CD4-positive, alpha-beta T cell treated with Interleukin-21 for 1 hour (primary cell): ENCODE results near the gene G0S2.
A peak's percentile ranks its signal among the peaks of the same experiment; 100 is the strongest.

ENCODE experiments used
- DNase-seq: peaks from one replicate; pipeline ENCODE4 v3.0.0-alpha.2; 2020

G0S2 gene, protein sequence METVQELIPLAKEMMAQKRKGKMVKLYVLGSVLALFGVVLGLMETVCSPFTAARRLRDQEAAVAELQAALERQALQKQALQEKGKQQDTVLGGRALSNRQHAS

GRCh38 chr1:209674957-209675564 is at the start of gene G0S2:
Gene G0S2 (plus strand): TSS chr1:209675412. CDS start chr1:209675685, 273 bp downstream.
- peak; percentile 34 for DNase-seq

DNA sequence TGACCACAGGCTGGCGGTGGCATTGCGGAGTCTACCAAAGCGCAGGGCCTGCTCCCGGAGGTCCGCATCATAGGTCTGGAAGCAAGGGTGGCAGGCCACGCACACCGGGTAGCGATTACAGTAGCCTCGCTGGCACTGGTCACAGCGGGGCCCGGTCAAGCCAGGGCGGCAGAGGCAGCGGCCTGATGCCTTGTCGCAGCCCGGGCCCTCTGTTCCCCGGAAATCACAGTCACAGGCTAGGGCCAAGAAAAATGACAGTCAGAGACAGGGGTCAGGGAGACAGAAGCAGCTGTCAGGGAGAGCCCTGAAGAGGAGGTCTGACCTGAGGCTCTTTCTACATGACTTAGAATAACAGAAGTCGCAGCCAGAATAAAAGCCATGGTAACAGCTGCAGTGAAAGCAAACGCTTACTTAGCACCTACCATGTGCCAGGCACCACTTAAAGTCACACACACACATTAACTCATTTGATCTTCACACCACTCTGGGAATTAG is 49.4 kb upstream of the G0S2 start:
- no peak for DNase-seq

GRCh38 chr1:209626346-209627026 is 48.7 kb upstream of the G0S2 start:
- no peak for DNase-seq

DNA sequence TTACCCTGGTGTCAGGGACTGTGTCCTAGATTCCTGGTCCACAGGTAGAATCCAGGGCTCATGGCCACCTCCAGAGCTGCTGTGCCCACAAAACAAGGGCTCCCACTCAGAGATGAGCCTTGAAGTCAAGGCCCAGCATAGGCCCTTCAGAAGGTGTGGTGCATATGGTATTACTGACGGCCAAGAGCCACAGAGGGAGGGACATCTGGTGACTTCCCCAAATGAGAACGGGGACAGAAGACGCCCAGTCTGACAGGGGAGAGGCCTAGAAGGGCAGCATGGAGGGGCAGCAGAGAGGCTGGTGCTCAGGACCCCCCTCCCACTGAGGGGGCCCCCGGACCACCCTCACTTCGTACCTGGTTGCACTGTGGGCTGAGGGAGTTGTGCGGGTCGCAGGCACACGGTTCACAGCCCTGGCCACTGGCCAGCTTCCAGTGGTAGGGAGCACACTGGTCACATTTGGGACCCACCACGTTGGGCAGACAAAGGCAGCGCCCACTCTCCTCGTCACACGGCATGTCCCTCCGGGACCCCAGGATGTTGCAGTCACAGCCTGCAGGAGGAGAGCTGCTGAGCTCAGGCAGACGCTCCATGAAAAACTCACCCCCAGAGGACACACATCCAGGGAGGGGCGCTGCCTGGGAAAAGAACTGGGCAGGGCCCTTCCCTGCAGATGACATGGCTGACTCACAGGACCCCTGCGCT is 48.0 kb upstream of the G0S2 start:
- no peak for DNase-seq

GRCh38 chr1:209627732-209628196 is 47.4 kb upstream of the G0S2 start:
- DNase-seq, result peak; percentile 72

DNA sequence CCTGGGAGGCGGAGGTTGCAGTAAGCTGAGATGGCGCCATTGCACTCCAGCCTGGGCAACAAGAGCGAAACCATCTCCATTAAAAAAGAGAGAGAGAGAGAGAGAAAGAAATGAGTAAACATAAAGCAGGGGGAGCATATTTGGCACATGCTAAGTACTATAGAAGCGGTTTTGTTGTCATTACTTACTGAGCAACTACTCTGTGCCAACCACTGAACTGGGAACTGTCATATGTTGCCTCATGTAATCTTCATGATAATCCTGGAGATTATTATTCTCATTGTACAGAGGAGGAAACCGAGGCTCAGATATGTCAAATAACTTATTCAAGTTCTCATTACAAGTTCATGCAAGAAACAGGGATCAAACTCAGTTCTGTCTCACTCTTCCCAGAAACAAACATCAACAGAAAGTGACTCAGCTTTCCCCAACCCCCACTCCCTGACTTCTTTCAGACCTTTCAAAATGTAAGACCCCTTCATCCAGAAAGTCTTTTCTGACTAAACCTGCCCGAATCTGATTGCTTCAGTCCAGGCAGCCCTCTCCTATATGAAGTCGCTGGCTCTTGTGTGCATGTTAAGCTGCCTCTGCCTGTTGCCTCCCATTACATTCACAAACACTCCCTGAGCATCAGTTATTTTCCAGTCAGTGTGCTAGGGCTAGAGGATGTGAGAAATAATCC is 46.5 kb upstream of the G0S2 start:
- no peak for DNase-seq

GRCh38 chr1:209629621-209630382 is 45.4 kb upstream of the G0S2 start:
- DNase-seq, result no peak

DNA sequence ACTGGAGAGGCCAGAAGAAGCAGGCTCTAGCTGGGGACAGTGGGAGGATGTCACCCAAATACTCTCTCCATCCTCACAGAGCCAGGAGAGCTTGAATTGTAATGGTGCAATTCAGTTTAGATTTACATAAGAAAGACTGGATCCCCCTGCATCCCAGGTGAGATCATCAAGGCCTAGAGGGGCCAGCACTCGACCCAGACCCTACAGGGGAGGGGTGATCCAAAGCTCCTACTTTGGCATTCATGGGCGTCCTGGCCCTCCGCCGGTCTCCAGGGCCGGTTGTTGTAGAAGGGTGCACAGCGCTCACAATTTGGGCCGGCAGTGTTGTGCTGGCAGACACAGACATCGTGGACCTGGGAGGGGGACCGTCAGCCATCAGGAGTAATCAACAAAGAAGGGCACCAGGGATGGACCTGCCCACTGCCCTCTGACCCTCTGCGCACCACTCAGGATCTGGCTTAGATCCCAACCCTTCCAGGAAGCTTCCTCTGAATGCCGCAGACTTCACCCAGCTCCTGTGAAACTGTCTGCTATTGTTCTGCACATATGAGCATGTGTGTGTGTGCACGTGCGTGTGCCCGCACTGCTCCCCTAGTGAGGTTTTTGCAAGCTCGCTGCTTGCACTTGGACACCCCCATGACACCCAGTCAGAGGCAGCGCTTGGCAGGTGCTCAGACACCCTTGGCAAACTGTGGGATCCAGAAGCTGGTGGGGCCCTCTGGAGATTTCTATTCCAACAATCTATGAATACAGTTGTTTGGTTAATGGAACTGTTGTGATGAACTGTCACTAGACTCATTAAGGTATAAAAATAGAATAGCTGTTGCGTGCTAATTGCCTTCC is 44.6 kb upstream of the G0S2 start:
- no peak for DNase-seq

GRCh38 chr1:209633335-209633997 is 41.7 kb upstream of the G0S2 start:
- no peak for DNase-seq

GRCh38 chr1:209634005-209634737 is 41.0 kb upstream of the G0S2 start:
- no peak for DNase-seq

- no peak for DNase-seq
Observed at GRCh38 chr1:209635850-209636249, 39.4 kb upstream of the G0S2 start.

DNA sequence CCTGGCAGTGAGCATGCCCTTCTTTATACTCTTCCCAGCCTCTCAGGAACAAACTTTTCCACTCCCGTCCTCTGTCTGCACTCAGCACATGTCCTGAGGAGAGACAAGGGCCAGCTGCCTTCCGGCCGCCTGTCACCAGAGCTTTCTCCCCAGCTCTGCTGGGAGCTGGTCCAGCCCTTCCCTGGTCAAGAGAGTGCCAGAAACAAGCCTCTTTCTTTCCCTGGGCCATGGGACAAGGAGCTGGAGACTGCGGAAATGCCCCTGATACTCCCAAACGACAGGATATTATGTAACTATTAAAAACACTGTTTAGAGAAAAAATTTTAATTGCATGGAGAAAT is 33.4 kb upstream of the G0S2 start:
- no peak for DNase-seq

DNA sequence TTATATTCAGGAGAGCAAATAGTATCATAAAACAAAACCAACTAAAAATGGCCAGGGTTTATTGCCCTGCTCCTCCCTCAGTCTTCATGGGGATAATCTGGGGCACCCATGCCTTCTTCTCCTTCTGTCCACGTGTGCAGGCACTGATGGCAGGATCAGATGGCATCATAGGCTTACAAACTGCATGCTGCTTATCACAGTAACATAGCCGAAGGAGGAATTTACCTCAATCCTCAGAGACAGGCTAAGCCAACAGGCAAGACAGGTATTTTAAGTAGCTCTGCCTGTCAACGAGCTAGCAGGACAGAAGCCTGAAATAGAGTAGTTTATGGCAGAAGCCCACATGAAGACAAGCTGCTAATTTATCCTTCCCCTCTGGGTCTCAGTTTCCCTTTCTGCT is 32.4 kb upstream of the G0S2 start:
- no peak for DNase-seq

DNA sequence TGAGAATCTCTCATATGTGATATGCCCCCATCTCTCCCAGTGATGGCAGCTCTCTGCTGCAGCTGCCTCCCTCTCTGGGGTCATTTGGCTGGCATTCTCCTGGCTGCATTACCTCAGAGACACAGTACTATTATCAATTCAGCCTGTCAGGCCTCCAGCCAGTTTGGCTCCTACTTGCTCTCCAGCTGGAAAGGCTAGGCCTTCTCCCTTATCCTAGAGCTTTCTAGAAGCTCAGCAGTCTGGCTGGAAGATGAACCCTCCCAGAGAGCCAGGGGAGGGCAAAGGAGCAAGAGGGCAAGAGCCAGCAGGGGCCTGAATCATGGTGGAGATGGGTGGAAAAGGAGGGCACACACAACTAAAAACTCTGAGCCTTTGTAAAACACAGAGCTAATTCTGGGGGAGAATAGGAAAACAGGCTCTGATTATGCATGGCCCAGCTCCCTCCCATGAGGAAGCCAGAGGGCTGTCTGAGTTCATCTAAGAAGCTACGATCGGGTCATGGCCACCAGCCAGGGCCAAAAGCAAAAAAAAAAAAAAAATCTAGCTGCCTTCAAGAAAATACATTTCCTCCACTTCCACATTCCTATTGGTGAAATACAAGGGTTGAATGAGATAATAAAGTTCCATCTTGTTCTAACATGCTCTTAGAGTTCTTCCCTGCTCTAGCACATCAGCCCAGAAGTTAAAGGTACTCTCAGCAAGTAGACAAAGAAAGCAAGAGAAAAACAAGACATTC is 31.8 kb upstream of the G0S2 start:
- DNase-seq, result no peak

DNA sequence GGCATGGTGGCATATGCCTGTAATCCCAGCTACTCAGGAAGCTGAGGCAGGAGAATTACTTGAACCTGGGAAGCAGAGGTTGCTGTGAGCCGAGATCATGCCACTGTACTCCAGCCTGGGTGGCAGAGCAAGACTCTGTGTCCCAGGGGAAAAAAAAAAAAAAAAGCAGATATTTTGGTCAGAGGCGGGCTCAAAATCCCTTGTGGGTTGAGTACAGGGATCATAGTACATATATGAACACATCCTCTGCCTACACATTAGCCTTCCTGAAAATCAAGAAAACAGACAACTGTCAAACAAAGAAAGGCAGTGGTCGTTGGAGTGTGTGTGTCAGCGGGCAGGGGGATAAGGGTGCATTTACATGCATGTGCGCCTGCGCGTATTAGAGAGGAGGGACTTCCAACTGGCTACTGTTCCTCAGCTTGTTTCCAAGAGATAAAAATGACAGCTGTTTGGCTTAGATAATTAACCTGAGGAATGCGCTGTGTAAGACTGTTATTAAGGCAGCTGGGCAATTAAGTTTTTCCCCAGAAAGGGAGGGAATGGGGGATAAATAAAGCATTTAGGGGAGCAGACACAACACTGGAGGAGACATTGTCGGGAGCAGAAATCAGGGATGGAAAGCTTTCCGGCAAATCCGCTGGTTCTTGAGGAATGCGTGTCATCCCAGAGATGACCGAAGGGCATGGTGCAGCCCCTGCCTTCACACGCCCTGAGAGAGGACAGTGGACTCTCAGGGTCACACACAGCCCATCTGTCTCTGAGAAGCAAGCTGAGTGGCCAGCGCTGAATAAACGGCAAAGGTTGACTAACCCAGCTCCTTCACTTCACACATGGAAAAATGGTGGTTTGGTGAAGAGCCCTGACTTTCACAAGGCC is 29.4 kb upstream of the G0S2 start:
- no peak for DNase-seq

- no peak for DNase-seq
Observed at GRCh38 chr1:209646558-209646957, 28.7 kb upstream of the G0S2 start.

DNA sequence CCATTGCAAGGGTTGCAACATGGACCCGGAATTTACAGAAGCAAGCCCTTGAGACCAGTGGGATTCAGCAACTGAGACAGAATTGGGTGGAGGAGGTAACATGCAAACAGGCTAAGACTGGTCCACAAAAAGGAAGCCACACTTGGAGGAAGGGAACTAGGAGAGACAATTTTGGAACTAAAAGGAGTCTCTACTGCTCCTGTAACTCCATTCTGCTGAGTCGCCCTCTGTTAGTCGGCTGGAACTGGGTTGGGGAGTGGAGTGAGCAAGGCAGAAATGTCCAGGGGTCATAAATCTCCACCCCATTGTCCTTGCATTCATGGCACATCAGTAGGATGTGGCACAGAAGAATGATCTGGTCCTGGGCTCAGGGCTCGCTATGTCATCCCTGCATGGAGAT is 28.1 kb upstream of the G0S2 start:
- no peak for DNase-seq

DNA sequence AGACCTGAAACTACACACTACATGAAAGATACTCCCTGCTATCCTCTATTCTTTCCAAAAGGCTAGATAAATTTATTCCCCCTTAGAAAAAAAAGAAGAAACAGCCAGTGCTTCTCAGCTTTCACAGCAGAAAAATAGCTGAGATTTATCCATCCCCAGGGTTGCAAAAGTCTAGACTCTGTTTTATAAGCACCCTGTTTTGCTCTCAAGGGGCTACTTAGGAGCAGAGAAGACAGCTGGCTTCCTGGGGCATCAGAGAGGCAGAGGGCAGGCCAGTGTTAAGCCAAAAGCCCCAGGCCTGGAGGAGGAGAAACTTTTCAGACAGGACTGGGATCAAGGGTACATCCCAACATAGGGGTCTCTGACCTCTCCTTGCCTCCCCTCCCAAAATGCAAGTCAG is 26.9 kb upstream of the G0S2 start:
- DNase-seq, result no peak
